Measurements from ENCODE around the gene SPTB. TPM values are rescaled to one million over a fixed set of nuclear protein-coding genes. Genes with fewer than 3 reads are reported as not detected.

The SPTB gene
- total and polyA plus RNA-seq, 9 of the 15 experiments (the other 6 are each of a cell fraction or from before 2014, with no cell fraction given): 0.21 to 45.9 (median 11.7) TPM

DNA sequence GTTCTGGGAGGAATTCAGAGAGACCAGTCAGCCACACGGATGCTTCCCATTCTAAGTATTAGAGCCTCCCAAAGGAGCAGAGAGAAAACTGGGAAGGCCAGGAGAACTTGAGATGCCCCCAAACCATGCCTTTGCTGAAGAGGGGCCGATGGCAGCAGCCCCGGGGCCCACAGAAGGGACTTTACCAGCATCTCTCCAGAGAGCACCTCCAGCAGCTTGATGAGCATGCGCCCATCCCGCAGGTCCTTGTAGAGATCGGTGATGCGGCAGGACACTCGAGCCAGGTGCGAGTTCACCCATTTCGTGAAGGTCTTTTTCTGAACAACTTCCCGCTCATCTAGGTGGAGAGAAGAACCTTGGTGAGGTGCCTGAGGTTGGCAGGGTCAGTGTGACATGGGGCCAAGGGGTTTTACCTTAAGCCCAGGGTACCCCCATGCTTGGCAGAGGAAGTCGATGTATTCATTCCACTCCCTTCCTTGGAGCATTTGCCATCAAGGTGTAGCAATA is 74.9 kb downstream of the SPTB start:
- no peaks in the 10 kb centered on the region for H3K9me3 ChIP-seq (replicated peaks; ENCODE audit: control insufficient read depth, insufficient read depth, low read depth, low read length)
- intact Hi-C loops (cut with micrococcal nuclease): loop anchor here (5.0 kb wide), 1 partner anchor 87 kb away; no protein-coding TSS in a partner anchor
- H2AFZ ChIP-seq (ENCODE audit: low read depth, low read length): no peak overlapping the region
- H3K9me1 ChIP-seq (ENCODE audit: control insufficient read depth, insufficient read depth, low read length): no peaks in the 10 kb centered on the region
- FAIRE-seq: no peak
- H3K4me3 ChIP-seq: no peak overlapping the region
- ATAC-seq: no peak
- CTCF ChIA-PET (ENCODE audit: low intra/inter-chr PET ratio): interaction anchor here (0.6 kb wide), 1 partner anchor 13 kb away, joined by 3 read pairs; no protein-coding TSS in a partner anchor
- in situ Hi-C loops (cut with MboI): no loop called here
- no peak overlapping the region for H3K9ac ChIP-seq (ENCODE audit: insufficient read depth in 1 of 2, low read depth in 2 of 2, low read length in 2 of 2)
- H3K79me2 ChIP-seq (ENCODE audit: control insufficient read depth, insufficient read depth, low read length): no peaks in the 10 kb centered on the region
- WGBS (ENCODE audit: insufficient coverage, low coverage, missing lambda C conversion rate): 95% methylated on average over 8 of the region's 12 CpGs
- POLR2A ChIA-PET: no interaction called here
- H3K4me1 ChIP-seq (replicated peaks in 1 of 2; ENCODE audit: control insufficient read depth in 2 of 2, insufficient read depth in 2 of 2, low read length in 2 of 2): no peaks in the 10 kb centered on the region
- no peaks in the 10 kb centered on the region for H3K27me3 ChIP-seq (ENCODE audit: control insufficient read depth in 2 of 2, insufficient read depth in 2 of 2, low read length in 2 of 2)
- DNase-seq (ENCODE audit: extremely low read depth in 1 of 4, low spot score in 3 of 4): no peak
- no TSS peak for BruUV-seq (replicated peaks)
- no peak for TF ChIP-seq ZNF644 (tag; IDR thresholded peaks at IDR 0.05; ENCODE audit: low read depth)
- no peaks in the 10 kb centered on the region for H4K20me1 ChIP-seq (replicated peaks; ENCODE audit: control insufficient read depth, insufficient read depth, low read length)
- no peak overlapping the region for H3K4me2 ChIP-seq (ENCODE audit: insufficient read depth, low read length)
- H3K36me3 ChIP-seq (ENCODE audit: control insufficient read depth, insufficient read depth, low read length): peaks cover 57% of the 10 kb centered on the region; the same call in 2 of the 3 replicates
- H3K27ac ChIP-seq (ENCODE audit: extremely low read depth, low read depth, low read length): no peak overlapping the region

DNA sequence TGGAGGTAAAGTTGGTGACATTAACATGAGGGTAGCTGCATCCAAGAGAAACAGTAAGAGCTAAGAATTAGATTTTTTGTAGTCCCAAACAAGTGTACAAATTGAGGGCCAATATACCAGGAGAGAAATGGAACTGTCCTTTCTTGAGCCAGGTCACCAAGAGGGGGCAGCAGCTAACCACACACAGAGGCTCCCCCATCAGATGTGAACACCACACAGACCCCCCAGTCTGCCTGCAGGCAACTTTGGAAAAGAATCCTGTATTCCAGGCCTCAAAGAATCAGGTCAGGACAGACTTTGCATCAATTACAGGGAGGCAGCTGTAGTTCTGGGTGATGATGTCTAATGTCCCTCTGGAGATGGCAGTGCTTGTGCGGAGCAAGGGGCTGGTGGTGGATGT is 77.9 kb downstream of the SPTB start:
- WGBS (ENCODE audit: insufficient coverage, low coverage, missing lambda C conversion rate): no CpG with 5 or more reads among the region's 1 CpG
- no peak overlapping the region for H3K27ac ChIP-seq (ENCODE audit: extremely low read depth, low read depth, low read length)
- CTCF ChIA-PET (ENCODE audit: low intra/inter-chr PET ratio): interaction anchor here (0.5 to 1.8 kb wide), 5 partner anchors 21 to 1158 kb away, joined by 3 to 12 read pairs (median 3); no protein-coding TSS in a partner anchor
- TF ChIP-seq KDM4B (IDR thresholded peaks at IDR 0.05; ENCODE audit: borderline replicate concordance in 2 of 2, low read depth in 1 of 2): no peak
- TF ChIP-seq LCOR (CRISPR knock-in tag; IDR thresholded peaks at IDR 0.05): no peak
- no peak for TF ChIP-seq TBL1XR1 (IDR thresholded peaks at IDR 0.05; ENCODE audit: low read length in 2 of 2)
- no peak for TF ChIP-seq BRD4 (IDR thresholded peaks at IDR 0.05)
- TF ChIP-seq ZNF584 (CRISPR knock-in tag; IDR thresholded peaks at IDR 0.05; ENCODE audit: low read depth): no peak

More for the DNA sequence above, 77.9 kb downstream of the SPTB start:
- Histone ChIP-seq H3K4me1 (replicated peaks in 1 of 2; ENCODE audit: control insufficient read depth in 2 of 2, insufficient read depth in 2 of 2, low read length in 2 of 2) (no peaks in the 10 kb centered on the region), H3K79me2 (ENCODE audit: control insufficient read depth, insufficient read depth, low read length) (no peaks in the 10 kb centered on the region), H3K9ac (ENCODE audit: insufficient read depth in 1 of 2, low read depth in 2 of 2, low read length in 2 of 2) (no peak overlapping the region), H3K9me3 (replicated peaks; ENCODE audit: control insufficient read depth, insufficient read depth, low read depth, low read length) (no peaks in the 10 kb centered on the region), H3K4me3 (no peak overlapping the region), H3K36me3 (ENCODE audit: control insufficient read depth, insufficient read depth, low read length) (peaks cover 81% of the 10 kb centered on the region; the same call in 2 of the 3 replicates), H4K20me1 (replicated peaks; ENCODE audit: control insufficient read depth, insufficient read depth, low read length) (no peaks in the 10 kb centered on the region), H3K27me3 (ENCODE audit: control insufficient read depth in 2 of 2, insufficient read depth in 2 of 2, low read length in 2 of 2) (no peaks in the 10 kb centered on the region), H3K4me2 (ENCODE audit: insufficient read depth, low read length) (no peak overlapping the region), H2AFZ (ENCODE audit: low read depth, low read length) (no peak overlapping the region), H3K9me1 (ENCODE audit: control insufficient read depth, insufficient read depth, low read length) (no peaks in the 10 kb centered on the region)
- no peak for FAIRE-seq
- intact Hi-C loops (cut with micrococcal nuclease) (loop anchor here (5.0 kb wide), 1 partner anchor 91 kb away; no protein-coding TSS in a partner anchor), in situ Hi-C loops (cut with MboI) (no loop called here)
- POLR2A ChIA-PET: interaction anchor here (0.6 to 1.1 kb wide), 2 partner anchors 109 to 186 kb away, joined by 3 read pairs; no protein-coding TSS in a partner anchor
- peak; percentile 25 to 40 (median 30) for DNase-seq (ENCODE audit: extremely low read depth in 1 of 4, low spot score in 3 of 4)
- no TSS peak for BruUV-seq (replicated peaks)
- ATAC-seq: peak; percentile 80

Data from K562 (cell line).